HepG2 (cell line): ENCODE data around the gene ACTN4.

Experiments
- GABPA ChIP-seq, 2 experiments: IDR thresholded peaks; 2 replicates each; pipeline ENCODE4 v1.6.1; 2011 to 2016; ENCODE audit warnings: low read depth in 2 of 2, low read length in 1 of 2, missing biosample characterization in 1 of 2, missing genetic modification characterization in 1 of 2
- NCOA5 ChIP-seq: sonication (generic); formaldehyde crosslinking; IDR thresholded peaks from 2 replicates; pipeline ENCODE4 v1.4.0; 2020; ENCODE audit warnings: missing genetic modification reagents
- POLR2A ChIP-seq, 2 experiments: IDR thresholded peaks; 2 replicates each; pipeline ENCODE4 v1.6.1; 2011; ENCODE audit warnings: low read depth in 2 of 2, low read length in 2 of 2, mild to moderate bottlenecking in 1 of 2, moderate library complexity in 1 of 2; ENCODE audit not compliant: insufficient read depth in 1 of 2
- POLR2AphosphoS5 ChIP-seq: IDR thresholded peaks from 2 replicates; pipeline ENCODE4 v1.6.1; 2012; ENCODE audit warnings: low read depth, low read length
- ZKSCAN8 ChIP-seq: IDR thresholded peaks from 2 replicates; pipeline ENCODE4 v1.6.1; 2016; ENCODE audit warnings: borderline replicate concordance, missing genetic modification reagents, missing compliant biosample characterization
- ZNF644 ChIP-seq: IDR thresholded peaks from 2 replicates; pipeline ENCODE4 v1.6.1; 2016; ENCODE audit warnings: low read depth
- ZNF878 ChIP-seq: sonication (generic); formaldehyde crosslinking; IDR thresholded peaks from 2 replicates; pipeline ENCODE4 v1.8.1; 2023; ENCODE audit warnings: mild to moderate bottlenecking, missing genetic modification reagents, moderate library complexity
- TF ChIP-seq, protein P1 (sequence below): sonication (generic); formaldehyde crosslinking; IDR thresholded peaks from 2 replicates; pipeline ENCODE4 v1.5.0; 2020; ENCODE audit warnings: mild to moderate bottlenecking, missing genetic modification reagents, moderate library complexity
- TF ChIP-seq, protein P2 (sequence below): sonication (generic); formaldehyde crosslinking; IDR thresholded peaks from 2 replicates; pipeline ENCODE4 v1.4.0; 2020; ENCODE audit warnings: mild to moderate bottlenecking, low read depth, missing genetic modification reagents
- TF ChIP-seq, protein P3 (sequence below): sonication (generic); formaldehyde crosslinking; IDR thresholded peaks from 2 replicates; pipeline ENCODE4 v1.4.0; 2020; ENCODE audit warnings: missing genetic modification reagents
- TF ChIP-seq, protein P4 (sequence below): sonication (generic); formaldehyde crosslinking; IDR thresholded peaks from 2 replicates; pipeline ENCODE4 v1.4.0; 2020; ENCODE audit warnings: missing genetic modification reagents
- TF ChIP-seq, protein P5 (sequence below): sonication (generic); formaldehyde crosslinking; IDR thresholded peaks from 2 replicates; pipeline ENCODE4 v1.8.1; 2023; ENCODE audit warnings: missing genetic modification reagents, inconsistent platforms, borderline replicate concordance

DNA sequence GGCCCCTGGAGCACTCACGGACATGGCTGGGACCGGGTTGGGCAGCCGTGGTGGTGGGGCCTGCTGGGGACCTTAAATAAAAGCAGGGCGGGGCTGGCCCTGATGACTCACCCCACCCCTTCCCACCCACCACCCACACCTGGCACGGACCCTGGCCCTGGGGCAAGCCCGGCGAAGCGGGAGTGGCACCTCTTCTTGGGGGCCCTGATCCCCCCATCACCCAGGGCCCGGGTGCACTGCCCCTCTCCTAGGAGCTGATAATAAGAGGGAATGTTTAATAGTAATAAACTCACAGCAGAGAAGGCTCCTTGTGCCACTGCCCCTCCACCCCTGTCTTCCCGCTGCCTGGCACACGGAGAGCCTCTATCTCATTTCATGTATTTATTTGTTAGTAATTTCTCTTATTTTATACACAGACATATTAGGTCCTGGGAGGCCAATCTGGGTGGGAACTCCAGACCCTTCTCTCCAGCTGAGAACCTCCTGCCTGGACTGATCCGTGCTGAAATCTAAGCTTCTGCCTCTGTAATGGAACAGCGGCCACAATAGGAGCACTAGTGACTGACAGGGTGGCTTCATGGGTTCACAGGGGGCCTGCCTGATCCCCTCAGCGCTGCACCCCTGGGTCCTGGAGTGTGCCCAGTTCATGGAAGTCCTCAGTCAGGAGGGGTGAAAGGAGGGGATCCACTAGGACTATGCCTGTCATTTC lies 126.2 kb downstream of the ACTN4 start, which contains the start of gene LGALS7:
- TF ChIP-seq GABPA (IDR thresholded peaks at IDR 0.05; ENCODE audit: low read depth, low read length) (no peak), GABPA (CRISPR knock-in tag; IDR thresholded peaks at IDR 0.05; ENCODE audit: low read depth) (no peak), NCOA5 (no peak), POLR2AphosphoS5 (no peak), ZKSCAN8 (CRISPR knock-in tag) (no peak), POLR2A (IDR thresholded peaks at IDR 0.05; ENCODE audit: insufficient read depth in 1 of 2, low read depth in 2 of 2, low read length in 2 of 2) (no peak), ZNF644 (CRISPR knock-in tag) (no peak), ZNF878 (no peak)
- TF ChIP-seq, protein P1, sequence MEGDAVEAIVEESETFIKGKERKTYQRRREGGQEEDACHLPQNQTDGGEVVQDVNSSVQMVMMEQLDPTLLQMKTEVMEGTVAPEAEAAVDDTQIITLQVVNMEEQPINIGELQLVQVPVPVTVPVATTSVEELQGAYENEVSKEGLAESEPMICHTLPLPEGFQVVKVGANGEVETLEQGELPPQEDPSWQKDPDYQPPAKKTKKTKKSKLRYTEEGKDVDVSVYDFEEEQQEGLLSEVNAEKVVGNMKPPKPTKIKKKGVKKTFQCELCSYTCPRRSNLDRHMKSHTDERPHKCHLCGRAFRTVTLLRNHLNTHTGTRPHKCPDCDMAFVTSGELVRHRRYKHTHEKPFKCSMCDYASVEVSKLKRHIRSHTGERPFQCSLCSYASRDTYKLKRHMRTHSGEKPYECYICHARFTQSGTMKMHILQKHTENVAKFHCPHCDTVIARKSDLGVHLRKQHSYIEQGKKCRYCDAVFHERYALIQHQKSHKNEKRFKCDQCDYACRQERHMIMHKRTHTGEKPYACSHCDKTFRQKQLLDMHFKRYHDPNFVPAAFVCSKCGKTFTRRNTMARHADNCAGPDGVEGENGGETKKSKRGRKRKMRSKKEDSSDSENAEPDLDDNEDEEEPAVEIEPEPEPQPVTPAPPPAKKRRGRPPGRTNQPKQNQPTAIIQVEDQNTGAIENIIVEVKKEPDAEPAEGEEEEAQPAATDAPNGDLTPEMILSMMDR (CRISPR knock-in tag) = no peak
- TF ChIP-seq, protein P2, sequence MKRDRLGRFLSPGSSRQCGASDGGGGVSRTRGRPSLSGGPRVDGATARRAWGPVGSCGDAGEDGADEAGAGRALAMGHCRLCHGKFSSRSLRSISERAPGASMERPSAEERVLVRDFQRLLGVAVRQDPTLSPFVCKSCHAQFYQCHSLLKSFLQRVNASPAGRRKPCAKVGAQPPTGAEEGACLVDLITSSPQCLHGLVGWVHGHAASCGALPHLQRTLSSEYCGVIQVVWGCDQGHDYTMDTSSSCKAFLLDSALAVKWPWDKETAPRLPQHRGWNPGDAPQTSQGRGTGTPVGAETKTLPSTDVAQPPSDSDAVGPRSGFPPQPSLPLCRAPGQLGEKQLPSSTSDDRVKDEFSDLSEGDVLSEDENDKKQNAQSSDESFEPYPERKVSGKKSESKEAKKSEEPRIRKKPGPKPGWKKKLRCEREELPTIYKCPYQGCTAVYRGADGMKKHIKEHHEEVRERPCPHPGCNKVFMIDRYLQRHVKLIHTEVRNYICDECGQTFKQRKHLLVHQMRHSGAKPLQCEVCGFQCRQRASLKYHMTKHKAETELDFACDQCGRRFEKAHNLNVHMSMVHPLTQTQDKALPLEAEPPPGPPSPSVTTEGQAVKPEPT = no peak
- TF ChIP-seq, protein P3, sequence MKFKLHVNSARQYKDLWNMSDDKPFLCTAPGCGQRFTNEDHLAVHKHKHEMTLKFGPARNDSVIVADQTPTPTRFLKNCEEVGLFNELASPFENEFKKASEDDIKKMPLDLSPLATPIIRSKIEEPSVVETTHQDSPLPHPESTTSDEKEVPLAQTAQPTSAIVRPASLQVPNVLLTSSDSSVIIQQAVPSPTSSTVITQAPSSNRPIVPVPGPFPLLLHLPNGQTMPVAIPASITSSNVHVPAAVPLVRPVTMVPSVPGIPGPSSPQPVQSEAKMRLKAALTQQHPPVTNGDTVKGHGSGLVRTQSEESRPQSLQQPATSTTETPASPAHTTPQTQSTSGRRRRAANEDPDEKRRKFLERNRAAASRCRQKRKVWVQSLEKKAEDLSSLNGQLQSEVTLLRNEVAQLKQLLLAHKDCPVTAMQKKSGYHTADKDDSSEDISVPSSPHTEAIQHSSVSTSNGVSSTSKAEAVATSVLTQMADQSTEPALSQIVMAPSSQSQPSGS (CRISPR knock-in tag) = no peak
- TF ChIP-seq, protein P4, sequence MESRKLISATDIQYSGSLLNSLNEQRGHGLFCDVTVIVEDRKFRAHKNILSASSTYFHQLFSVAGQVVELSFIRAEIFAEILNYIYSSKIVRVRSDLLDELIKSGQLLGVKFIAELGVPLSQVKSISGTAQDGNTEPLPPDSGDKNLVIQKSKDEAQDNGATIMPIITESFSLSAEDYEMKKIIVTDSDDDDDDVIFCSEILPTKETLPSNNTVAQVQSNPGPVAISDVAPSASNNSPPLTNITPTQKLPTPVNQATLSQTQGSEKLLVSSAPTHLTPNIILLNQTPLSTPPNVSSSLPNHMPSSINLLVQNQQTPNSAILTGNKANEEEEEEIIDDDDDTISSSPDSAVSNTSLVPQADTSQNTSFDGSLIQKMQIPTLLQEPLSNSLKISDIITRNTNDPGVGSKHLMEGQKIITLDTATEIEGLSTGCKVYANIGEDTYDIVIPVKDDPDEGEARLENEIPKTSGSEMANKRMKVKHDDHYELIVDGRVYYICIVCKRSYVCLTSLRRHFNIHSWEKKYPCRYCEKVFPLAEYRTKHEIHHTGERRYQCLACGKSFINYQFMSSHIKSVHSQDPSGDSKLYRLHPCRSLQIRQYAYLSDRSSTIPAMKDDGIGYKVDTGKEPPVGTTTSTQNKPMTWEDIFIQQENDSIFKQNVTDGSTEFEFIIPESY (CRISPR knock-in tag) = no peak
- TF ChIP-seq, protein P5, sequence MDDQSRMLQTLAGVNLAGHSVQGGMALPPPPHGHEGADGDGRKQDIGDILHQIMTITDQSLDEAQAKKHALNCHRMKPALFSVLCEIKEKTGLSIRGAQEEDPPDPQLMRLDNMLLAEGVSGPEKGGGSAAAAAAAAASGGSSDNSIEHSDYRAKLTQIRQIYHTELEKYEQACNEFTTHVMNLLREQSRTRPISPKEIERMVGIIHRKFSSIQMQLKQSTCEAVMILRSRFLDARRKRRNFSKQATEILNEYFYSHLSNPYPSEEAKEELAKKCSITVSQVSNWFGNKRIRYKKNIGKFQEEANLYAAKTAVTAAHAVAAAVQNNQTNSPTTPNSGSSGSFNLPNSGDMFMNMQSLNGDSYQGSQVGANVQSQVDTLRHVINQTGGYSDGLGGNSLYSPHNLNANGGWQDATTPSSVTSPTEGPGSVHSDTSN (CRISPR knock-in tag) = no peak
